ENCODE data around the gene CRMP1.

The CRMP1 gene

DNA sequence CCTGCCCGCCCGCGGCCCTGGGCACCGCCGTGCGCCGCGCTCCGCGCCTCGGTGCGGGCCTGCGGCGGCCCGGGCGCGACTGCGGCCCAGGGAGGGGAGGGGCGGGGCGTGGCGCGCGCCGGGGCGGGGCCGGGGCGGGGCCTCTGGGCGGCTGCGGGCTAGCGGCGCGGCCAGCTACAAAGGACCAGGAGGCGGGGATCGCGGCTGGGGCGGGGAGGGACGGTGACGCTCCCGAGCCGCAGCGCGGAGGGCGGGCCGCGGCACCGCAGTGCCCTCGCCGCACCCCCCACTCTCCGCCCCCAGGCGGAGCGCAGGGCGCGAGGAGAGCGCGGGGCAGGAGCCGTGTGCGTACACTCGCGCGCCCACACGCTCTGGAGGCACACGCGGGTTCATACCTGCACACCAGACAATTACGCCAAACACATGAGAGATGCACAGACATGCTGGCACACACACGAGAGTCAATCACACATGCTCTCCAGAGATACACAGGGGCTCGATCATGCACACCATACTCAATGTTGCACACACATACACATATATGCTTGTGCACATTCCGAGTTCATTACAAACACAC lies at the start of gene CRMP1:
CRMP1 (minus strand) TSS at position 83 of the 577 bp plus-strand sequence. CDS start 117 bp downstream, outside the sequence.
- no peak for DNase-seq (ENCODE audit: low read depth in 1 of 2, low spot score in 1 of 2)

DNA sequence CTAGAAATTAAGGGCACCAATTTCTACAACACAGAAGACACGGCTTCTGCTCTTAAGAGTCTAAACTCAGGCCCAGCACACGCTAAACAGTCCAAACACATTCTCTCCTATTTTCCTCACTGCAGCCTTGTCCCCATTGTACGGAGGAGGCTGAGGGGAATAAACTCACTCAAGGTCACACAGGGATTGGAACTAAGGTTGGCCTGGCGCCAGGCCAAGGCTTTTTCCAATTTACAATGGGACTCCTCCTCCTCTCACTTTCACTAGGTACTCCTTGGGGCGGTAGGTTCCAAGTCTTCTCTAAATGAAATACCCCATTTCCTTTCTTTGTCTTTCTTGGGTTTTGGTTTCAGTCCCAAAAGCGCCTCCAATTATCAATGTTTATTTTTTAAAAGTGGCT lies 48.7 kb upstream of the CRMP1 start:
- DNase-seq (ENCODE audit: low read depth in 1 of 2, low spot score in 1 of 2), result no peak

DNA sequence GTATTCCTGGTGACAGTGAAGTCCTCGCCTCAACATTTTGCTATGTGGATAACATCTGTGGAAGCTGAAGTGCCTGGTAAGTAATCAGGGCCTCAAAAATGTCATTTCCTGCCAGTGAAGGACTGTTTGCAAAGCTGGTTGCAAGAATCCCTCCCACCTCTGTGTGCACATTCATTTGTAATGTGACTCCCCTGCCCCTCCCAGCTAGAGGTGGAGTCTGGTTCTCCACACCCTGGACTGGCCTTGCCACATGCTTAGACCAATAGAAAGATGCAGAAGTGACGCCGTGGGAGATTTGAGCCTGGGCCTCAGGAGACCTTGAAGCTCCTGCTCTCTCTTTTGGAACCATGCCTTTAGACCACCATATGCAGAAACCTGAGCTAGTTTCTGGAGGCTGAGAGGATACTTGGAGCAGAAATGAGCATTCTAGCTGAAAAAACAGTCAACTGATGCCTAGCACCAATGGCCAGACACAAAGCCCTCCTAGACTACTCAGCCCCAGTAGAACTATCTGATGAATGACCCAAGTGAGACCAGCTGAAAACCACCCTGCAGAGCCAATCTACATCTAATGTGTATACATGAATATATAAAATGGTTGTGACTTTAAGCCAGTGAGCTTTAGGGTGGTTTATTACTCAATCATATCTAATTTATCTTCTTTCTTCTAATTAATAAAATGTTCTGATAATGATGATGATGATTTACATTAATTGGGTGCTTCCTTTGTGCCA lies 47.8 kb upstream of the CRMP1 start:
- DNase-seq (ENCODE audit: low read depth in 1 of 2, low spot score in 1 of 2), result no peak

DNA sequence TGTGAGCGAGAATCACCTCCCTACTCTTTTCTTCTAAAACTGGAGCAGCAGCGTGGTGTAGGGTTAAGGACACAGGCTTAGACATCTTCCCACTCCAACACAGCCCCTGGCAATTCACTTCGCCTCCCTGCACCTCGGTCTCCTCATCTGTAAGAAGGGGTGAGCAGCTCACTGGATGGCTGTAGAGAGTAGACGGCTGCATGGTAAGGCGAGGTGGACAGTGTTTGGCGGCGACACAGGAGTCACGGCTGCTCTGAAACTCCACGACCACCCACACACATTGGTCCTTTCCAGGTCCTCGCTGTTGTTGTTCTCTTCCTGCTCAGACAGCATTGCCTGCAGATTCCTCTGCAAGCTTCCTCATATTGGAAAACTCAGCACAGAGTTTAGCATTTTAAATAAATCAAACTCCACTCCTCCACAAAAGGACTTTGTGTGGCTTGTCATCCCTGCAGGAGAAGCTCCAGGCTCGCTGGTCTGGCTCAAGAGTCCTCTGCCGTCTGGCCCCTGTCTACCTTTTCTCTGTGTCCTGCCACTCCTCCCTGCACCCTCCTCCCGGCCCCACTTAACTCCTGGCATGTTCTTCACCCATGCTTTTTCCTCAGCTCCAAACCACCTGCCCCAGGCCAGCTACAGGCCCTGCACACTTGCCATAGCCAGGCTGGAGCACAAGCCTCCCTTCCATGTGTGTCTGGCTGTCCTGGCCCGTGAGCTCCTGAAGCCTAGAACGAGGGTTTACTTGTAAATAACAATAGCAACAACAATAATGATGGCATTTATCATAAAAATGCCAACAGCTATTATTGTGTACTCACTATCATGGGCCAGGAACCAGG lies 41.3 kb upstream of the CRMP1 start:
- no peak for DNase-seq (ENCODE audit: low read depth in 1 of 2, low spot score in 1 of 2)

DNA sequence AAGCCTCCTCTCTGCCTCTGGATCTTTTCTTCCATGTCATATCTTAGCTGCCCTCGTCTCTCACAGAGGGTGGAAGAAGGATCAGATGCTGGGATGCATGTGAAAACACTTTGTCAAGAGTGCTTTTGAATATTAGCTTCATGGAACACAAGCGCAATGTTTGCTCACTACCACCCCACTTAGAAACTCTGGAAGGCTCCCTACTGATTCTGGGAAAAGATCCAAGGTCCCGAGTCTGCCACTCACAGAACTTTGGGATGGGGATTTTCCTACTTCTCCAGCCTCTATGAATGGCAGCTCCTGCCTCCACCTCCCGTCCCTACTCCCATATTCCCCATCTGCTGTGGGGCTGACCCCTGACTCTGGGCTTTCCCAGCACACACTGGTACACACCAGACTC lies 40.2 kb upstream of the CRMP1 start:
- DNase-seq (ENCODE audit: low read depth in 1 of 2, low spot score in 1 of 2), result no peak

DNA sequence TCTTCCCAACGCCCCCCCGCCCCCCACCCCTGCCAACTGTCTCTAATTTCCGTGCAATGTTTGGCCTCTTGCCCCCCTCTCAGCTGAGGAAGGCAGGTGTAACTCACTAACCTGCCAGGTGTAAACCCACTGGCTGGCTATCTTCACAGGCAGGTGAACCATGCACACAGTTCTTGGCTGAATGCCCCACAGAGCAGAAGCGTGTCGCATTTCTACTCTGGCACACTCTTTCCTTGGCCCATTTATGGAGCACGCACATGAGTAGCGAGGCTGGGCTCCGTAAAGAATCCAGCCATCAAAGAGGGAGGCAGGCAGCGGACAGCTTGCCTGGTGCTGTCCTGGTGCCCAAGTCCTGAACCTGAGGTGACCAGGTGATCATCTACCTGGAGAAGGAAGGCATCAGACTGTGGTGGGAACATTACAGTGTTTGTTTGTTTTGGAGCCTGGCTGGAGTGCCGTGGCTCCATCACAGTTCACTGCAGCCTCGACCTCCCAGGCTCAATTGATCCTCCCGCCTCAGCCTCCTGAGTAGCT lies 39.2 kb upstream of the CRMP1 start:
- DNase-seq (ENCODE audit: low read depth in 1 of 2, low spot score in 1 of 2), result no peak

DNA sequence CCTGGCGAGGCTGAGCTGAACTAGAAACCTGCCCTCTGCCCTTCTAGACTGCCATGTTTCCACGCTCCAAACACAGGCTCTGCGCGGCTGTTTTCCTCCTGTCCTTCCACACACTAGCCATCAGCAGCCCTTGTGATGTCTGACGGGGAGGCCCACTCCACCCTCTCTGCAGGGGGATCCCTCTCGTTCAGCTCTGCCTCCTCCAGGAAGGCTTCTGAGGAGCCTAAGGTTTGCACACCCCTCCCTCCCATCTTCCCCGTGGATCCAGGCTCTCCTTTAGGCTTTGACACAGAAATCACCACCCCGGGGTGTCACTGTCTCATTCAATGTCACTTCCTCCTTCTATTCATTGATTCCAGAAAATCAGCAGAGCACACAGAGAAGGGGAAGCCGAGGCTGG lies 38.6 kb upstream of the CRMP1 start:
- no peak for DNase-seq (ENCODE audit: low read depth in 1 of 2, low spot score in 1 of 2)

DNA sequence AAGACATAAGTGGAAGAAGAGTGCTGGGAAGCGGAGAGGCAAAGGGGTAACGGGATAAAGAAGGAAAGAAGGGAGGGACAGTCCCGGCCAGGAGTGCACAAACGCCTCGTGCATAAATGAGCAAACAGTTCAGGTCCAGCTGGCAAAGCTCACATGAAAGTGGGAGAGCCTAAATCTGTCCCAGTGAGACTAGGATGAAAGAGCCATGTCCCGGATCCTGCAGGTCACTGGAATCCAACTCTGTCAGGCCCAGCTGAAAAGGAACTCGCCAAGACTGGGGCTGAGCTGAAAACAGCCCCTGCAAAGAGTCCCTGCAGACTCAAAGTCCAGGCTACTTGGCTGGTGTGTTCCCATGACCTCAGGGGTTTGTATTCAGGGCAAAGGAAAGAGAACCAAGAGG lies 38.0 kb upstream of the CRMP1 start:
- no peak for DNase-seq (ENCODE audit: low read depth in 1 of 2, low spot score in 1 of 2)

DNA sequence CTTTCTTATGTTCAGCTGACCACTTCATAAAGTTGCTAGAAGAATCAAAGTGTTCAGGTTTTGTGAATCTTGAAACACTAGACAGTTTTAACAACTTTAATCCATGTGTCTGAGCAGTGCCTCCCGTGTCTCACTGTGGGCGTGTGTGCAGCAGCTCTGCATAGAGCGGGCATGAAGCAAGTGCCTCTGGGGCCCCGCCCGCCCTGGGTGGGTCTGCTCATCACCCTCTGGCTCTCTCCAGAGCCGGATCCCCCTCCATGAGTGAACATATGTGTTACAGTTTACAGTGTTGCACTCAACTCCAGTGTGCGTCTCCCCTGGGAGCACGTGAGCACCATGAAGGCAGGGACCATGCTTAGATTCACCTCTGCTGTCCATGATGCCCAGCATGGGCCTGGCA lies 37.6 kb upstream of the CRMP1 start:
- no peak for DNase-seq (ENCODE audit: low read depth in 1 of 2, low spot score in 1 of 2)

DNA sequence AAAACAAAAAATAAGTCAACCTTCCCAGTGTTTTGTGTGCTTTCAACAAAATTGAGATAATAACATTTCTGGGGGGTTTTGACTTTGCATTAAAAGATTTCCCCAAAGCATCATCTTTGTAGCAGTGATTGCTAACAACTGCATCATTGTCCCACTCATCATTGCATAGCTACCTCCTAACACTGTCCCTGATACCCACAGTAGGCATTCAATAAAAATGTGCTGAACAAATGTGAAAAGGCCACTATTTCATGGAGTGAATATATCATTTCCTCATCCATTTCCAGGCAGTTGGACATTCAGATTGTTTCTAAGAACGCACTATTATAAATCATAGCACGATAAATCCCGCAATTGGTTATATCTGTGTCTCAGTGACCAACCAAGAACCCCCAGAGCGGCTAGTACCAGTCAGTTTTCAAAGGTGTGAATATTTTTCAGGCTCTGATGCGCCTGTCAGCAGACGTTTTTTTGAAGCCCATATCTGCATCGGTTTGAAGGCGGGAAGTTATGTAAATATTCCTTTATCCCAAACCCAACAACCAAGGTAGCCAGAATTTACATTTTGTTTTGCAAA lies 36.0 kb upstream of the CRMP1 start:
- no peak for DNase-seq (ENCODE audit: low read depth in 1 of 2, low spot score in 1 of 2)

DNA sequence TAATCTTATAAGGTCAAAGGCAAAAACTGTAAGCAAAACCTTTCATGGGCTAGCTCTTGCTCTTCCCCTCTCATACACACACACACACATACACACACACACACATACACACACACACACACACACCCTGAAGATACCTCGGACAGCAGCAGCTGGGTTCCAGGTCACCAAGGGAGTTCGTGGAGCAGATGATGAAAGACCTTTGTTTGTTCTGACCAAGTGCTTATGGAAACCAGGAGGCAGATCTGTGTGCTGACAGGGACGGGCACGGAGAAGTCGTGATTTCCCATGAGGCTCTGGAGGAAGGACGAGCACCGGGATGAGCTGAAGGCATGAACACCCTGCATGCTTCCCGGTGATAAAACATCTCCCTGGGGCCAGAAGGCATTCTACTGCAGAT lies 35.4 kb upstream of the CRMP1 start:
- DNase-seq (ENCODE audit: low read depth in 1 of 2, low spot score in 1 of 2), result no peak

DNA sequence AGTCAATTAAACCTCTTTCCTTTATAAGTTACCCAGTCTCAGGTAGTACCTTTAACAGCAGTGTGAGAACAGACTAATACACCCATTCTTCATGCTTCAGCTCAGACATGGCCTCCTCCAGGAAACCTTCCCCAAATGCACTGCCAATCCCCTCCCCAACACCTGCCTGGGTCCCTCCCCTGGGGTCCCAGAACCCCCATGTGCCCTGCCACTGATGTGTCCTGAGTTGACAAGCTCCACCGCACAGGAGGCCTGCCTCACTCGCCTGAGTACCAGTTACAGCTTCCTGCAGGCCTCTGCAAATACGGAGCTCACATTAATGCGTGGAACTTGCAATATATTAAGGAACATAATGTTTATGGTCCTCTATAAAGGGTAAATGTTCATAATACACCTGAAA lies 34.9 kb upstream of the CRMP1 start:
- no peak for DNase-seq (ENCODE audit: low read depth in 1 of 2, low spot score in 1 of 2)

DNA sequence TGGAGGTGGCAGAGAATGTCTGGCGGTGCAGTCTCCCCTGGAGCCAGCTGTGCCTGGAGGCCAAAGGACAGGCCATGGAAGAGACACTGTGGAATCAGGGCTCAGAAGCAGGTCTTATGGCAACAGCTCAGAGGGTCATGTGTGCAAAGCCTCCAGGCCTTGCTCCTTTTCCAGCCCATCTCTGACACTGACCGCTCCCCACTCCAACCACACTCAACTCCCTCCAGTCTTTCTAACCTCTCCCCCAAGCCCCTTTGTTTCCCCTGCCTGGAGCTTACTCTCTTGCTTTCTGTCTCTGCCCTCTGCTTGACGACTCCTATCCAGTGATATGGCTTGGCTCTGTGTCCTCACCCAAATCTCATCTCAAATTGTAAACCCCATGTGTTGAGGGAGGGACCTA lies 34.2 kb upstream of the CRMP1 start:
- no peak for DNase-seq (ENCODE audit: low read depth in 1 of 2, low spot score in 1 of 2)

DNA sequence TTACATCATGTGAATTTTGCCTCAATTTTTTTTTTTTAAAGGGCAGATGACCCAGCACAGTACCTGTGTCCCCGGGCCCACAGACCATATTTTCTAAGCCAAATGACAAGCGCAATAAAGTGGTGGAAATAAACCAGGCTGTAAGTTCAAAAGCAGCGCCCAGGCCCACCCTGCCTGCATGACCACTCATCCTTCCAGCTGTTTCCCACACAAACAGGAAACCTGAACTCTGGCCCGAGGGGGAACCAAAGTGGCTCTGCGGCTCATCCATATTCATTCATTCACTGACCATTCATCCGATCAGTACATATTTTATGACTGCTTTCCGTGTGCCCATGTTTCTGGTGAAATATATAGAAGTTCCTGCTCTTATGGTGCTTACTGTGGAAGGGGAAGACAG lies 33.7 kb upstream of the CRMP1 start:
- DNase-seq (ENCODE audit: low read depth in 1 of 2, low spot score in 1 of 2), result no peak

DNA sequence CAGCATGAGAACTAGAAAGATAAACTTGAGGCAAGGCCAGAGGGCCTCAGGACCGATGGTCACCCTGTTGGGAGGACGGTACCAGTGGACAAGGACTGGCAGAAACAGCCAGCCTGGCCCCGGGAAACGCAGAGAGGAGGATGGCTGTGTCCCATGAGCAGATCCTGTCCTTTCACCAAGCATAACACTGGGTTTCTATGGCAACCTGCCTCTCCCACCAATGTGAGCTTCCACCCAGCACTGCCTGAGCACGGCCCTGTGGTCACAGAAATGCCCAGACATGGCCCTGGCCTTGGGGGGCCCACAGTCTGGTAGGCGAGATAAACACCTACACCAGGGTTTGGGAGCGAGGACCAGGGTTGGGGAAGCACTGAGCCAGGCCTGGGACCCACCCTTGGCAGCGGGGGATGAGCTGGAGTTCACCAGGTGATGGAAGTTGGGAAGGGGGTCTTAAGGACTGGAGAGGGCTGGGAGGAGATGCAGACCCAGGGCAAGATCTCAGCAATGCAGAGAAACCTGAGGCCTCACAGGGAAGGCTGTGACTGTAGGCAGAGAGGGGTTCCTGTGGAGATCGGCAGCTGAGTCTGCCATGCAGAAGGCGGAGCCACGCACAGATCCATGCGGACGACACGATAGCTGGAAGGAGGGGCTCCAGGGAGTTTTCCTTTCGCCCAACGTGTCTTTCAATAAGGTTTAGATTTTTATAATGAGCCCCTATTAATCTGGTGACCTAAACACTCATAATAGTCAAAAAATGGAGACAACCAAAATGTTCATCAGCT lies 32.7 kb upstream of the CRMP1 start:
- no peak for DNase-seq (ENCODE audit: low read depth in 1 of 2, low spot score in 1 of 2)

DNA sequence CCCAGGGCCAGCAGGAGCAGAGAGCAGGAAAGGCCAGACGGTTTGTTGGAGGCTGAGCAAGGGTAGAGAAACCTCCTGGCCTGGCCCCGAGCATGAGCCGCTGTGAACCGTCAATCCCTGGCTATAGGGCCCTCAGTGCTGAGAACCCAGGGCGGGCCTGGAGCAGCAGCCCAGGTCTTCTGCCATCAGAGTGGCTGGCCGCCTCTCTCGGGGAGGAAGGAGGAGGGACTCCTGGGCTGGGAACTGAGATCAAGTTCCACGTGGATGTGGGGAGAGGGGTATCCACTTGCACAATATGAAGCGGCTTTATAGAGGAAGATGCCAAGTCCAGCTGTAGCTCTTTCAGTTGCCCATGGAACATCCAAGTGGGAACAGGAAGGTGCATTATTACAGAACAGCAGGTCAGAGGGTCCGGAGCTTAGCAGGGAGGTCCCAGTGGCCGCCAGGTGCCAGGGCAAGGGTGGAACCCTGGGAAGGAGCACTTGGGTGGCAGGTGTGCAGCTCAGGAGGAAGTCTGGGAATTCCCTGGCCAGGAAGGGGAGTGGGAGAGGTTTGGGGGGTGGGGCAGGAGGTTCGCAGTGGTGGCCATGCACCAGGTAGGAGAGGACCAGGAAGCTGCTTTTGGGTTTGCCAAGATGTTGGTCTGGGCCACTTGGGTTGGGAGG lies 31.7 kb upstream of the CRMP1 start:
- no peak for DNase-seq (ENCODE audit: low read depth in 1 of 2, low spot score in 1 of 2)

DNA sequence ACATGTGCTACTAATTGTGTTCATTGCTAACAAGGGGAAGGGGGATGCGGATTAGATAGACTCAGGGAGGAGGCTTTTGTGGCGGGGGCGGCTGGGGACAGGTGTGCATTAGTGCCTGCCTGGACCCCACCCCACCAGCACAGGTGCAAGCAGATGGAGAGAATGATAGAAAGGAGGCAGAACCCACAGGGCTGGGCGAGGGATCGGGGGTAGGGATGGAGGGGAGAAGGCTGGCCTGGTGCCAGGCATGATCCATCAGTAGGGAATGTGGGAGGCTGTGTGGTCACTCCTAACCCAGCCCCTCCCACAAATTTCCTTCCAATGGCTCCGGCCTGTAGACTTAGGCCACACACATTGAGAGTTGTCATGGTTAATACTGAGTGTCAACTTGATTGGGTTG lies 30.5 kb upstream of the CRMP1 start:
- no peak for DNase-seq (ENCODE audit: low read depth in 1 of 2, low spot score in 1 of 2)

DNA sequence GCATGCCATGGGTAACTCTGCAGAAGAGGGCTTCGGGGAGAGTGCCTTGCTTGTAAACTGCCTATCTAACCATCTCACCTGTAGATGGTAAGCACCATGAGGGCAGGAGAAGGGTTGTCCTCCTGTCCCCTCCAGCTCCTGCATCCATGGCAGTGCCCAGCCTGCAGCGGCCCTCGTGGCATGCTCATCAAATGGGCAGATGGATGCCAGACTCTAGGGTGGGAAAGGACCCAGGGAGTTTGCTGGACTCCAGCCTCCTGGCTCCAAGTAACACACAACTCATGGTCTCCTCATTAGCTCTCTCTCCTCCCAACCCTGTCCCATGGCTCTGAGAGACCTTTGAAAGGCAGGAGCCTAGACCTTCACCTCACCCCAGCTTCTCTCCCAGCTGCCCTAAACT lies 29.7 kb upstream of the CRMP1 start:
- no peak for DNase-seq (ENCODE audit: low read depth in 1 of 2, low spot score in 1 of 2)

DNA sequence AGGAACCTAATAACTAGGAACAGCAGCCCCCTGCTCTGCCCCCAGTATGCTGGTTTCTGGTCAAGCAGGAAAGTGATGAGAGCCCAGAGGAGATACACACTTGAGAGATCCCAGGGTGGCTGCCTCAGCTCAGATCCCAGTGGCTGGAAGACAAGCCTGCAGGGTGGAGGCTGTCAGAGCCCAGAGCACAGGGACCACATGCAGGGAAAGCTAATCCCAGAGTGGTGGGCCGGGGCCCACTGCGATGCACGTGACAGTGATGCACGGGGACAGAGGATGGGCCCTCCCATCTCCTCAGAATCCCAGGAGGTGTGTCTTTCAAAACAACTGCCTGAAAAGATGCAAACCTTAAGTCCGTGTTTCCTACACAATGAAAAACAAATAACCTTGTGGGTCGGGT lies 29.1 kb upstream of the CRMP1 start:
- DNase-seq (ENCODE audit: low read depth in 1 of 2, low spot score in 1 of 2), result no peak

All from stimulated activated CD4-positive, alpha-beta T cell treated with anti-CD3 and anti-CD28 coated beads, Interleukin-15, amount 100 ng/mL, for 1 hour (primary cell).